Esophagus muscularis mucosa (tissue), 4 donors: ENCODE data around the gene SMG6. TPM values are rescaled to one million over a fixed set of nuclear protein-coding genes. Genes with fewer than 3 reads are reported as not detected.
A peak's percentile ranks its signal among the peaks of the same experiment; 100 is the strongest.

ENCODE experiments used
- DNase-seq: peaks from one replicate; pipeline ENCODE4 v3.0.0-alpha.2; 2017; ENCODE audit errors: extremely low spot score
- H3K27ac ChIP-seq, 4 donors: fragments of 200-600 bp; sonication (generic); replicated peaks in 1 of 4; 1 replicate in 3 of 4; 2 replicates in 1 of 4; pipeline ENCODE4 v1.5.1; 2016 to 2019; ENCODE audit warnings: mild to moderate bottlenecking in 1 of 4
- H3K27me3 ChIP-seq, 4 donors: fragments of 200-600 bp; sonication (generic); one replicate each; pipeline versions ENCODE4 v1.5.1 to v1.6.0; 2016 to 2019
- H3K36me3 ChIP-seq, 4 donors: fragments of 200-600 bp; sonication (generic); one replicate each; pipeline ENCODE4 v1.5.1; 2016 to 2019
- H3K4me1 ChIP-seq, 4 donors: fragments of 200-600 bp; sonication (generic); one replicate each; pipeline ENCODE4 v1.5.1; 2016 to 2019
- H3K4me3 ChIP-seq, 4 donors: fragments of 200-600 bp; sonication (generic); 1 replicate in 2 of 4; 2 replicates in 2 of 4; pipeline ENCODE4 v1.5.1; 2016 to 2019; ENCODE audit warnings: mild to moderate bottlenecking in 4 of 4, moderate library complexity in 1 of 4
- H3K9me3 ChIP-seq, 4 donors: fragments of 200-600 bp; sonication (generic); 1 replicate in 3 of 4; 2 replicates in 1 of 4; pipeline ENCODE4 v1.5.1; 2016 to 2019
- CTCF ChIP-seq, 3 experiments: fragments of 200-600 bp in 2 of 3; fragments of 450-650 bp in 1 of 3; sonication (generic) in 2 of 3; IDR thresholded peaks; one replicate each; pipeline ENCODE4 v1.5.1; 2017 to 2019; ENCODE audit warnings: antibody characterized with exemption in 3 of 3, mild to moderate bottlenecking in 2 of 3, moderate library complexity in 1 of 3
- EP300 ChIP-seq: sonication (generic); formaldehyde crosslinking; IDR thresholded peaks from one replicate; pipeline ENCODE4 v1.6.1; 2017; ENCODE audit warnings: antibody characterized with exemption
- POLR2A ChIP-seq: fragments of 450-650 bp; IDR thresholded peaks from one replicate; pipeline ENCODE4 v1.6.1; 2017; ENCODE audit warnings: antibody characterized with exemption, moderate library complexity, mild to moderate bottlenecking, low read depth
- POLR2AphosphoS5 ChIP-seq, 2 donors: sonication (generic); formaldehyde crosslinking; IDR thresholded peaks; one replicate each; pipeline ENCODE4 v1.6.1; 2017; ENCODE audit warnings: antibody characterized with exemption in 2 of 2
- WGBS: methylation state at CpG from one replicate; pipeline ENCODE4 v1.1.5; 2018; 5-methylcytosine and 5-hydroxymethylcytosine counted together
- intact Hi-C: fragments of 100-400 bp; cut with DNase I; formaldehyde crosslinking; loops from one replicate; pipeline ENCODE4 v1.15.1; 2023
- total RNA-seq, 4 donors: library from RNA; depleted of rRNA; stranded (reverse); fragments of >200 nt; gene quantifications; one replicate each; pipeline versions ENCODE4 v1.1.0 to v1.2.1, GENCODE V29; 2016

The SMG6 gene
- total RNA-seq = 10 to 100 TPM; 38.2 to 67.7 (median 47.7) TPM

GRCh38 chr17:2303204-2304188 lies at the start of gene SMG6, which contains the start of gene SRR:
TSS of gene SMG6 (minus strand) at chr17:2303785. CDS start at chr17:2303720, 65 bp downstream.
TSS of gene SRR (plus strand) at chr17:2303950. CDS start at chr17:2315561, 11,611 bp downstream.
- WGBS = 0% methylated on average over 13 of the region's 108 CpGs
- H3K4me1 ChIP-seq = peaks cover 10 to 35% (median 31%) of the 10 kb centered on the region in 4 donors

GRCh38 chr17:2351269-2351668 lies 47.7 kb upstream of the SMG6 start:
- WGBS = 94% methylated on average over 6 of the region's 6 CpGs
- no peak for DNase-seq

More at GRCh38 chr17:2303204-2304188, at the start of gene SMG6, which contains the start of gene SRR:
- Histone ChIP-seq H3K36me3 (peaks cover 0 to 26% (median 18%) of the 10 kb centered on the region in 4 donors), H3K4me3 (peak within 1 kb of the TSS; percentile 89 to 94 (median 92)), H3K27ac (peak within 1 kb of the TSS; percentile 87 to 96 (median 92)), H3K9me3 (no peaks in the 10 kb centered on the region), H3K27me3 (no peaks in the 10 kb centered on the region)
- intact Hi-C loops = no loop called here
- TF ChIP-seq CTCF (IDR thresholded peaks at IDR 0.05) (peak in 1 of 3 experiments; percentile 24), POLR2AphosphoS5 (IDR thresholded peaks at IDR 0.05) (peak; percentile 68 to 82), EP300 (no peak)
- peak; percentile 96 for DNase-seq

GRCh38 chr17:2347805-2348685 lies 44.5 kb upstream of the SMG6 start:
- no peak for DNase-seq

More at GRCh38 chr17:2351269-2351668, 47.7 kb upstream of the SMG6 start:
- Histone ChIP-seq H3K4me1 (peaks cover 0 to 15% (median 10%) of the 10 kb centered on the region in 4 donors), H3K27me3 (no peaks in the 10 kb centered on the region), H3K27ac (no peak overlapping the region), H3K36me3 (peaks cover 0 to 14% (median 3%) of the 10 kb centered on the region in 4 donors), H3K9me3 (no peaks in the 10 kb centered on the region), H3K4me3 (no peak overlapping the region)
- intact Hi-C loops = loop anchor here (5.0 kb wide), 1 partner anchor 299 kb away; no protein-coding TSS in a partner anchor
- no peak for TF ChIP-seq POLR2AphosphoS5 (IDR thresholded peaks at IDR 0.05)
- TF ChIP-seq POLR2A = no peak
- no peak for TF ChIP-seq EP300

GRCh38 chr17:2346475-2346874 lies 42.9 kb upstream of the SMG6 start:
- no peaks in the 10 kb centered on the region for H3K9me3 ChIP-seq
- WGBS = 92% methylated on average over 8 of the region's 8 CpGs
- intact Hi-C loops = no loop called here
- H3K27ac ChIP-seq = no peak overlapping the region
- H3K4me1 ChIP-seq = peaks cover 0 to 9% (median 3%) of the 10 kb centered on the region in 4 donors
- H3K36me3 ChIP-seq = peaks cover 0 to 44% (median 29%) of the 10 kb centered on the region in 4 donors
- no peaks in the 10 kb centered on the region for H3K27me3 ChIP-seq
- no peak overlapping the region for H3K4me3 ChIP-seq
- TF ChIP-seq POLR2A = no peak
- no peak for TF ChIP-seq POLR2AphosphoS5 (IDR thresholded peaks at IDR 0.05)
- no peak for TF ChIP-seq EP300
- TF ChIP-seq CTCF (IDR thresholded peaks at IDR 0.05) = no peak
- no peak for DNase-seq

More at GRCh38 chr17:2347805-2348685, 44.5 kb upstream of the SMG6 start:
- Histone ChIP-seq H3K4me1 (peaks cover 0 to 11% (median 6%) of the 10 kb centered on the region in 4 donors), H3K27me3 (no peaks in the 10 kb centered on the region), H3K36me3 (peaks cover 0 to 30% (median 22%) of the 10 kb centered on the region in 4 donors), H3K9me3 (no peaks in the 10 kb centered on the region), H3K27ac (no peak overlapping the region), H3K4me3 (no peak overlapping the region)
- intact Hi-C loops = no loop called here
- WGBS = 76% methylated on average over 8 of the region's 11 CpGs
- TF ChIP-seq POLR2A (no peak), EP300 (no peak), CTCF (IDR thresholded peaks at IDR 0.05) (no peak), POLR2AphosphoS5 (IDR thresholded peaks at IDR 0.05) (peak in 1 of 2 donors; percentile 4)
